ENCODE measurements around the gene ESYT3.
"Not testable (repeated sequence)": the region's sequence is repeated elsewhere in the genome, so short reads cannot be mapped to it uniquely, and the experiment has no call there.

The ESYT3 gene

GRCh38 chr3:138443091-138443490 is 8.7 kb downstream of the ESYT3 start:
- DNase-seq (ENCODE audit: low read depth): no peak

DNA sequence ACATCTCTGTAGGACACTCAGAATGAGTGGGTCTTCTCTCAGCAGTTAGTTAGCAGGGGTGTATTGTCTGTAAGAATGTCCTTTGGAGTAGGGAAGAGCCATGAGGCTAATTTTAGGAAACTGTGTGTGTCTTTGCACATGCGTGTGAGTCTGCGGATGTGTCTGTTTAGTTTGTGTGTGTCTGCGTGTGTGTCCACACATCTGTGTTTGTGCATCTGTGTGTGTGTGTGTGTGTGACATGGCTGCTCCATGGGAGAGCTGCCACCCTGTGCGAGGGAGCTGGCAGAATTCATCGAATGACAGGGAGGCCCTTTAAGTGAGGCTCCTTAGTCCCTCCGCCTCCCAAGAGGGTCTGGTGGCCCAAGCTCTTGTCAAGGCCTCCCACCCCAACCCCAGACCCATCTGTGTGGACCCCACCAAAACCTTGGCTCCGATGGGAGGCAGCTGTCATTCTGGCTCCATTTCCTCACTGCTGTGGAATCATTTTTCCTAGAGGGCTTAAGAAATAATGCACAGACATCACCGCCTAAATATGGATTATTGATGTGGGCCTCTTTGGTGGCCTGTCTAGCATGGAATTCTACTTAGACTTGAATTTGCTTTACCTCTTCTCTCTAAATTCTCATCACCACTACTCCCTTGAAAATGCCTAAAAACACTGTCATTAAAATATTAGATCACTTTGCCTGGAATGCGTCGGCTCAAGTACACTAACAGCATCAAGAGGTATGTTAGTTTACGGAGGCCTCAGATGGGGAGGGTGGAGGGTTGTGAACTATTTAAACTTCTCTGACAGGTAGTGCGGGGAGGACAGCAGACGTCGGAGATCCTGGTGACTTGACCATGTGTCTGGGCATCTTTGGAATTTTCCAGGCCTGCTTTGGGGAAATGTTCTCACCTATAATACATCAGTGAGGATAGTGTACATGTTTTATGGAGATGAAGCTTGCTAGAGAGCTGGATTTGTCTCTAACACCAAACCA is 9.4 kb downstream of the ESYT3 start:
- no peak for DNase-seq (ENCODE audit: low read depth)

DNA sequence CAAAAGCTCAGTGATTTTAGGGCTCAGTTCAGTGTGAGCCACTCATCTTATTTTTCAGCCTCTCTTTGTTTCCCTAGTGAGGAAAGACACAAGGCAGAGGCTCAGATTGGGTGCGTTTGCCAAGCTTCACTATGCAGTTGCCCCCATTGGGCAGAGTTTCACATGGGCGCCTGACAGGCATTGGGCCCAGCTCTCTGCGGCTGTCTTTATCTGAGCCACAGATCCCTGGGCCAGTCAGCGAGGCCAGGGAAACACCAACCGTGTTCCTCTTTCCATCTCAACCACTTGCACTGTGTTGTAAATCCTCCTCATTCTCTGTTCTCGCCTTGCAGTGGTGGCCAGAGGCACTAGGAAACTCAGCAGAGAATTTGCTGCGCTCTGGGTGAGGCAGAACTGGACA is 10.8 kb downstream of the ESYT3 start:
- DNase-seq (ENCODE audit: low read depth): no peak

DNA sequence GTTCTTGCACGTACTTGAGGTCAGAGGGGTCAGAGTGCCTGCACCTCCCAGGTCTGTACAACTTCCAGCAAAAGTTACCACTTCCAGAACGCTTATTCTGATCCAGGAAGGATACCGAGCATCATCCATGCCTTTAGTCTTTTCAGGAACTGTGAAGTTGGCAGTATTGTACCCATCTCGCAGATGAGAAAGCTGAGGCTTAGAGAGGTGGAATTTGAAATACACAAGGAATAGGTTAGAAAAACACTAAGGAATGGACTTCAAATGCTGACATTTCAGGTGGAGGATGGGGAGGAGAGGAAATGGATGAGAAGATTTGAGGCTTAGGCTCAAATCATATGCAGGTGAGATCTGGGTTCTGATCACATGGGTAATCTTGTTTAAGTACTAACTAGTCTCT is 11.2 kb downstream of the ESYT3 start:
- DNase-seq (ENCODE audit: low read depth): no peak

GRCh38 chr3:138448631-138449030 is 14.2 kb downstream of the ESYT3 start:
- DNase-seq (ENCODE audit: low read depth): no peak

- DNase-seq (ENCODE audit: low read depth): no peak
These were observed 15.1 kb downstream of the ESYT3 start for GRCh38 chr3:138449490-138449889.

DNA sequence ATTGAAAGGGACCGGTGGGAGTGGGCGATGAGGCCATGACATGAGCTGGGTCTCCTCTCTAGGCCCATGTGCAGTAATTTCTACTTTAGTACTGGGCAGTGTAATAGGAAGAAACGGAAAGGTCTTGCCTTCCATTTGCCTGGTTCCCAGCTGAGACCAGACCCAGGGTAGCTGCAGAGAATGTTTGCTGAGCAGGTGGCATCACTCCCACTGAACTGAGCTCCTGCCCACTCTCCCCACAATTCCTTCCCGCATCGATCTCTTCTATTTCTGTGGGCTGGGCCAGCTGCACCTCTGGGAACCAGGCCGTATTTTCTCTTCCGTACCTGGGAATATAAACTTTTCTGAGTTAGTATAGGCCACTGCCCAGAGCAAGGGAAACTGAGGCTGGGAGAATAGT is 15.8 kb downstream of the ESYT3 start:
- no peak for DNase-seq (ENCODE audit: low read depth)

- no peak for DNase-seq (ENCODE audit: low read depth)
These were observed 16.4 kb downstream of the ESYT3 start for GRCh38 chr3:138450704-138451424.

GRCh38 chr3:138451595-138452162 is 17.3 kb downstream of the ESYT3 start:
- no peak for DNase-seq (ENCODE audit: low read depth)

DNA sequence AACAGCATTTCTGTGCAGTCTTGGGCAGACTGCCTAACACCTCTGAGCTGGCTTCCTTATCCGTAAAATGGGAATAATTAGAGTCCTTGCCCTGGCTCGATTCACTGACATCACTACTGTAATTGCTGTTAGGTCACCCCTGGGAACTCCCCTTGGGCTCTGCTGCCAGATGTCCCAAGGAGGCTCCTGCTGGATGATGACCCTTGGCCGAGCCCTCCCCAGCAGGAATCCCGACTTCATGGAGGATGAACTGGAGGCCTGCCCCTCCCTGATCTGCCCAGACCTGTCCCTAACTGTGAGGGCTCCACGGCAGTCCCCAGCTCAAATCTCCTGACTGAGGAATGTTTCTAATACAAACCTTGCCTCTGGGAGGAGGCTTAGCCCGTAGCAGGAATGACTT is 18.0 kb downstream of the ESYT3 start:
- DNase-seq (ENCODE audit: low read depth): no peak

- DNase-seq (ENCODE audit: low read depth): not testable (repeated sequence)
These were observed 19.5 kb downstream of the ESYT3 start for GRCh38 chr3:138453940-138454339.

DNA sequence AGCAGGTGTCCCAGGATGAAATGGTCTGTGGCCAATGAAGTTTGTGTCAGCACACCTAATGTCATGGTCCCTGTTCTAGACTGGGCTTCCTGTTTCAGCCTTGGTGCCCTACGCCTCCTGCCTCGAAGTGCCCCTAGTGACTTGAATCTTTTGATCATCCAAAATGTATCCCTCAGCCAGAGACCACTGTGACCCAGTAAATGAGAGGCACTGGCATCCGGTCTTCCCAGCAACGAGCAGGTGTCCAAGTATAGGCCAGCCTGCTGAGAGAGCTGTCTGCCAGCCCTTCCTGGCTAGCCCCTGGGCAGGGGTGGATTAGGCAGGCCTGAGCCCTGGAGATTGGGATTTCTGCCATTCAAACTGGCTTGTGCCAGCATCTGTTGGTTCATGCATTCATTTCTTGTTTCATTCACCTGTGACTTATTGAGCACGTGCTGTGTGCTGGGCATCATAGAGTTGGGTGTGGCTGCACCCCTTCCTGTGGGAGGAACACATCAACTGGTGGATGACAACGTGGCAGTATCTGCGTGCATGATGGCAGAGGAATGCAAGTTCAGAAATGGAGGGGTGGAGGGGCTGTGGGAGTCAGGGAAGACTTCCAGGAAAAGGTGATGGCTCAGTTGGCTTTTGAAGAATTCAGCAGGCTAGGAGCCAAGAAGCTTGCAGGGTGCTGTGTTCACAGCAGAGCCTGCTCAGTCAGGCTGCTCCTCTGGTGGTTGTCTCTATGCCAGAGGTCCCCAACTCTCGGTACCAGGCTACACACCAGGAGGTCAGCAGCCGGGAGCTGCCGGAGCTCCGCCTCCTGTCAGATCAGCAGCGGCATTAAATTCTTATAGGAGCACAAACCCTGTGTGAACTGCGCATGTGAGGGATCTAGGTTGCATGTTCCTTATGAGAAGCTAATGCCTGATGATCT is 21.6 kb downstream of the ESYT3 start:
- no peak for DNase-seq (ENCODE audit: low read depth)

- no peak for DNase-seq (ENCODE audit: low read depth)
These were observed 22.8 kb downstream of the ESYT3 start for GRCh38 chr3:138456961-138457862.

- DNase-seq (ENCODE audit: low read depth): no peak
These were observed 23.7 kb downstream of the ESYT3 start for GRCh38 chr3:138457863-138458735.

DNA sequence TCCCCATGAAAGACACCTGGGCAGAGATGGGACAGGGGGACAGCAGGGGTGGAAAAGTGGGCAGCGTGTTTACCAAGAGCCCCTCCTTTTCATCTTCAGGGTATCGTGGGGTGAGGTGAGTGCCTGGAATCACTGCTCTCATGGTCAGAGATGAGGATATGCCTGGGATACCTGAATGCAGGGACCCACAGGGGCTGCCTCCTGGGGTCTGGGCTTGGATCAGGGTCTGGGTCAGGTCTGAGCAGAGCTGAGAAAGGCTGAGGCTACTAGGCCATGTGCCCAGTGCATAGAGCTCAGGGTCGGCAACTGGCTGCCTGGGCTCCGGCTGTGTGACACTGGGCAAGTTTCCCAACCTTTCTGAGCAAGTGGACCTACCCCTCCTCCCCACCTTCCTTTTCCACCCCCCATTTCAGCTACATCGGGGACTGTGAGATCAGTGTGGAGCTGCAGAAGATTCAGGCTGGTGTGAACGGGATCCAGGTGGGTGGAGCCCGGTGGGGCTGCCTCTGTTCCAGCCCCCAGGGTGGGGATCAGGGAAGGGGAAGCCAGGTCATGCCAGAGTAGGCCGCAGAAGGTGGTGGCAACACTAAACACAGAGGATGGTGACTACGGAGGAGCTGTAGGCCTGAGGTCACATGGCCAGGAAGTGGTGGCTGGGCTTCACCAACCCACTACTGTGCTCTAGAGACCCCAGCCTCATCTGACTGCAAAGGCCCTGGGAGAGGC is 24.5 kb downstream of the ESYT3 start:
- no peak for DNase-seq (ENCODE audit: low read depth)

GRCh38 chr3:138459619-138460535 is 25.5 kb downstream of the ESYT3 start:
- DNase-seq (ENCODE audit: low read depth): no peak

GRCh38 chr3:138460536-138461205 is 26.3 kb downstream of the ESYT3 start:
- no peak for DNase-seq (ENCODE audit: low read depth)
